ENCODE data around the gene BSPRY. TPM values are rescaled to one million over a fixed set of nuclear protein-coding genes. Genes with fewer than 3 reads are reported as not detected.
A peak's percentile ranks its signal among the peaks of the same experiment; 100 is the strongest.

BSPRY gene
- total and polyA plus RNA-seq, 2 of the 13 experiments (the other 11 are each of a cell fraction or from before 2014, with no cell fraction given): 0.09 to 0.26 TPM

- TF ChIP-seq, protein P1, sequence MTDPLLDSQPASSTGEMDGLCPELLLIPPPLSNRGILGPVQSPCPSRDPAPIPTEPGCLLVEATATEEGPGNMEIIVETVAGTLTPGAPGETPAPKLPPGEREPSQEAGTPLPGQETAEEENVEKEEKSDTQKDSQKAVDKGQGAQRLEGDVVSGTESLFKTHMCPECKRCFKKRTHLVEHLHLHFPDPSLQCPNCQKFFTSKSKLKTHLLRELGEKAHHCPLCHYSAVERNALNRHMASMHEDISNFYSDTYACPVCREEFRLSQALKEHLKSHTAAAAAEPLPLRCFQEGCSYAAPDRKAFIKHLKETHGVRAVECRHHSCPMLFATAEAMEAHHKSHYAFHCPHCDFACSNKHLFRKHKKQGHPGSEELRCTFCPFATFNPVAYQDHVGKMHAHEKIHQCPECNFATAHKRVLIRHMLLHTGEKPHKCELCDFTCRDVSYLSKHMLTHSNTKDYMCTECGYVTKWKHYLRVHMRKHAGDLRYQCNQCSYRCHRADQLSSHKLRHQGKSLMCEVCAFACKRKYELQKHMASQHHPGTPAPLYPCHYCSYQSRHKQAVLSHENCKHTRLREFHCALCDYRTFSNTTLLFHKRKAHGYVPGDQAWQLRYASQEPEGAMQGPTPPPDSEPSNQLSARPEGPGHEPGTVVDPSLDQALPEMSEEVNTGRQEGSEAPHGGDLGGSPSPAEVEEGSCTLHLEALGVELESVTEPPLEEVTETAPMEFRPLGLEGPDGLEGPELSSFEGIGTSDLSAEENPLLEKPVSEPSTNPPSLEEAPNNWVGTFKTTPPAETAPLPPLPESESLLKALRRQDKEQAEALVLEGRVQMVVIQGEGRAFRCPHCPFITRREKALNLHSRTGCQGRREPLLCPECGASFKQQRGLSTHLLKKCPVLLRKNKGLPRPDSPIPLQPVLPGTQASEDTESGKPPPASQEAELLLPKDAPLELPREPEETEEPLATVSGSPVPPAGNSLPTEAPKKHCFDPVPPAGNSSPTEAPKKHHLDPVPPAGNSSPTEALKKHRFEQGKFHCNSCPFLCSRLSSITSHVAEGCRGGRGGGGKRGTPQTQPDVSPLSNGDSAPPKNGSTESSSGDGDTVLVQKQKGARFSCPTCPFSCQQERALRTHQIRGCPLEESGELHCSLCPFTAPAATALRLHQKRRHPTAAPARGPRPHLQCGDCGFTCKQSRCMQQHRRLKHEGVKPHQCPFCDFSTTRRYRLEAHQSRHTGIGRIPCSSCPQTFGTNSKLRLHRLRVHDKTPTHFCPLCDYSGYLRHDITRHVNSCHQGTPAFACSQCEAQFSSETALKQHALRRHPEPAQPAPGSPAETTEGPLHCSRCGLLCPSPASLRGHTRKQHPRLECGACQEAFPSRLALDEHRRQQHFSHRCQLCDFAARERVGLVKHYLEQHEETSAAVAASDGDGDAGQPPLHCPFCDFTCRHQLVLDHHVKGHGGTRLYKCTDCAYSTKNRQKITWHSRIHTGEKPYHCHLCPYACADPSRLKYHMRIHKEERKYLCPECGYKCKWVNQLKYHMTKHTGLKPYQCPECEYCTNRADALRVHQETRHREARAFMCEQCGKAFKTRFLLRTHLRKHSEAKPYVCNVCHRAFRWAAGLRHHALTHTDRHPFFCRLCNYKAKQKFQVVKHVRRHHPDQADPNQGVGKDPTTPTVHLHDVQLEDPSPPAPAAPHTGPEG (CRISPR knock-in tag; IDR thresholded peaks at IDR 0.05): peak; percentile 98
- no peak for TF ChIP-seq MBNL3 (CRISPR knock-in tag; conservative IDR thresholded peaks at IDR 0.05)
- TF ChIP-seq ZNF20 (CRISPR knock-in tag; IDR thresholded peaks at IDR 0.05): no peak
- TF ChIP-seq DZIP1 (CRISPR knock-in tag; IDR thresholded peaks at IDR 0.05): 0 out of 2 replicates have a peak, but pooled peaks have one; percentile 1
- TF ChIP-seq, protein P2, sequence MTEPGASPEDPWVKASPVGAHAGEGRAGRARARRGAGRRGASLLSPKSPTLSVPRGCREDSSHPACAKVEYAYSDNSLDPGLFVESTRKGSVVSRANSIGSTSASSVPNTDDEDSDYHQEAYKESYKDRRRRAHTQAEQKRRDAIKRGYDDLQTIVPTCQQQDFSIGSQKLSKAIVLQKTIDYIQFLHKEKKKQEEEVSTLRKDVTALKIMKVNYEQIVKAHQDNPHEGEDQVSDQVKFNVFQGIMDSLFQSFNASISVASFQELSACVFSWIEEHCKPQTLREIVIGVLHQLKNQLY (CRISPR knock-in tag; IDR thresholded peaks at IDR 0.05): peak; percentile 56
- TF ChIP-seq SCMH1 (CRISPR knock-in tag; IDR thresholded peaks at IDR 0.05; ENCODE audit: borderline replicate concordance): no peak
- peak; percentile 35; the same call in 1 of the 2 replicates for TF ChIP-seq KDM6A (CRISPR knock-in tag; IDR thresholded peaks at IDR 0.05; ENCODE audit: low read depth)
- TF ChIP-seq ZNF788 (CRISPR knock-in tag; IDR thresholded peaks at IDR 0.05; ENCODE audit: borderline replicate concordance): peak; percentile 92; the same call in 1 of the 2 replicates
- TF ChIP-seq ZNF468 (CRISPR knock-in tag; IDR thresholded peaks at IDR 0.05): no peak
- no peak; the same call in 1 of the 2 replicates for TF ChIP-seq CENPT (CRISPR knock-in tag; IDR thresholded peaks at IDR 0.05; ENCODE audit: low read depth)
- TF ChIP-seq ZNF550 (CRISPR knock-in tag; IDR thresholded peaks at IDR 0.05; ENCODE audit: borderline replicate concordance): no peak
- TF ChIP-seq ARID5B (CRISPR knock-in tag; IDR thresholded peaks at IDR 0.05): peak; percentile 54
- no peak for TF ChIP-seq ARNT (IDR thresholded peaks at IDR 0.05)
- TF ChIP-seq ZNF354B (CRISPR knock-in tag; IDR thresholded peaks at IDR 0.05): no peak
- no peak for TF ChIP-seq ZNF101 (CRISPR knock-in tag; IDR thresholded peaks at IDR 0.05; ENCODE audit: borderline replicate concordance, low read depth)
- peak; percentile 88 for TF ChIP-seq HNRNPLL (IDR thresholded peaks at IDR 0.05; ENCODE audit: low read depth, low read length, poor library complexity, severe bottlenecking)
These were observed 61.0 kb downstream of the BSPRY start, which contains the start of the genes C9orf43 and POLE3 (continued) for GRCh38 chr9:113410207-113410864.
